SJSA1 (cell line): Measurements from ENCODE around the gene USP14. TPM values are rescaled to one million over a fixed set of nuclear protein-coding genes. Genes with fewer than 3 reads are reported as not detected.
"Not testable (repeated sequence)": the region's sequence is repeated elsewhere in the genome, so short reads cannot be mapped to it uniquely, and the experiment has no call there.

Experiments used
- DNase-seq, 2 experiments: peaks; one replicate each; pipeline ENCODE4 v3.0.0-alpha.2; 2015 to 2020; ENCODE audit warnings: low spot score in 2 of 2, low read depth in 1 of 2
- H3K27ac ChIP-seq: fragments of 250-450 bp; sonication (Bioruptor Pico); 2 replicates; pipeline ENCODE4 v1.5.1; 2020; ENCODE audit warnings: mild to moderate bottlenecking, moderate library complexity
- H3K27me3 ChIP-seq: fragments of 250-450 bp; sonication (Bioruptor Pico); replicated peaks from 2 replicates; pipeline ENCODE4 v1.5.1; 2020; ENCODE audit warnings: mild to moderate bottlenecking, moderate library complexity
- H3K36me3 ChIP-seq: fragments of 250-450 bp; sonication (Bioruptor Pico); 2 replicates; pipeline ENCODE4 v1.5.1; 2020; ENCODE audit warnings: mild to moderate bottlenecking
- H3K4me1 ChIP-seq: fragments of 250-450 bp; sonication (Bioruptor Pico); replicated peaks from 2 replicates; pipeline ENCODE4 v1.6.1; 2021; ENCODE audit warnings: mild to moderate bottlenecking
- H3K4me3 ChIP-seq: fragments of 250-450 bp; sonication (Bioruptor Pico); 2 replicates; pipeline ENCODE4 v1.5.1; 2020; ENCODE audit warnings: mild to moderate bottlenecking
- H3K9me3 ChIP-seq: fragments of 250-450 bp; sonication (Bioruptor Pico); replicated peaks from 2 replicates; pipeline ENCODE4 v1.5.1; 2020; ENCODE audit warnings: mild to moderate bottlenecking
- total RNA-seq: library from RNA; depleted of rRNA; stranded (reverse); fragments of >200 nt; shearing (Covaris generic); gene quantifications from 2 replicates; pipeline ENCODE4 v1.2.3, GENCODE V29; 2014; rRNA removed

The USP14 gene
- total RNA-seq: 27.3 and 38.9 TPM in 2 replicates

DNA sequence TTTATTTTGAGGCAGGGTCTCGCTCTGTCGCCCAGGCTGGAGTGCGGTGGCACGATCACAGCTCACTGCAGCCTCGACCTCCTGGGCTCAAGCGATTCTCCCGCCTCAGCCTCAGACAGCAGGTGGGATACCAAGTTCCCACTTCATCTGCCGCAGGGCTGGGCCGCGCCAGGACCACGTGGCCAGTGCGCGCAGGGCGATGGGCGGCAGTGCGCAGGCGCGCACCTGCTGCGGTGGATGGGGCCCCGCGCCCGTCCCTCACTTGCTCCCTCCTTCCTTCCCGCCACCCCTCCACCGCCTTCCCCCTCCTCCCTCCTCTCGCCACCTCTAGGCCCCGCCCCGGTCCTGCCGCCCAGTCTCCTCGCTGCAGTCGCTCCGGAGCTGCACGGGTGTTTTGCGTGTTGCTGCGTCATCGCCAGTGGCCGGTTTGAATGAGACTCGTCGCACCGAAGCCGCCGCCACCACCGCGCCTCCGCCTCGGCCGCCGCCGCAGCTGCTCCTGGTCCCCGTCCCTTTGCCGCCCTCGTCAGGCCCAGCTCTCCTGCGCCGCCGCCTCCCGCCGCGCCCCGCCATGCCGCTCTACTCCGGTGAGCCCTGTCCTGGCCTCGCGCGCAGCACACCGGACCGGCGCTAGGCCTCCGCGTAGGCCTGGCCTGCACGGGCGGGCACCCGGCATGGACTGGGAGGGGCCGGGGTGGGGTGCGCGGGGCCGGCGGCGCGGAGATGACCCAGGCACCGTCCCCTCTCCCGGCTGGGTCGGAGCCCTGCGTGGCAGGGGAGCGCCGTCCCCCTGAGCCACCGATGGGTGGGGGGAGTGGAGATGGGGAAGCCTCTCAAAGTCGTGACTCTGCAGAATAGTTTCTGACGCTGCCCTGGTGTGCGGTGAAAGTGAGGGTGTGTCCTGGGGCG lies at the start of gene USP14:
Gene USP14 (plus strand): TSS at position 430 of the 909 bp plus-strand sequence. CDS start 142 bp downstream, at position 572.
- DNase-seq: peak; percentile 84 to 99
- H3K4me3 ChIP-seq: peak within 1 kb of the TSS; percentile 98
- peak within 1 kb of the TSS; percentile 88 for H3K27ac ChIP-seq
- peaks cover 20% of the 10 kb centered on the region for H3K36me3 ChIP-seq
- H3K9me3 ChIP-seq: no peaks in the 10 kb centered on the region
- H3K4me1 ChIP-seq: peaks cover 10% of the 10 kb centered on the region
- H3K27me3 ChIP-seq: no peaks in the 10 kb centered on the region

DNA sequence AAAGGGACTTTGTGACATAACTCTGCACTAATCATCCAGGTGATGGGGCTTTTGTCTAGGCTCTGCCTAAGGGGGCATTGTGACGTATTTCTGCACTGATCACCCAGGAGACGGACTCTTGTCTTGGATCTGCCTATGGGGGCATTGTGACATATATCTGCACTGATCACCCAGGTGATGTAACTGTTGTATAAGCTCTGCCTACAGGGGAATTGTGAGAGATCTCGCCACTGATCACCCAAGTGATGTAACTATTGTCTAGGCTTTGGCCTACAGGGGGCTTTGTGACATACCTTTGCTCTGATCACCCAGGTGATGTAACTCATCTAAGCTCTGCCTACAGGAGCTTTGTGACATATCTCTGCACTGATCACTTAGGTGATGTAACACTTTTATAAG lies 49.7 kb upstream of the USP14 start:
- H3K9me3 ChIP-seq, H3K27me3 ChIP-seq, H3K36me3 ChIP-seq, H3K27ac ChIP-seq, DNase-seq, H3K4me1 ChIP-seq, H3K4me3 ChIP-seq: not testable (repeated sequence)

GRCh38 chr18:109130-109921 lies 49.0 kb upstream of the USP14 start:
- H3K27ac ChIP-seq: not testable (repeated sequence)

GRCh38 chr18:109922-110261 lies 48.5 kb upstream of the USP14 start:
- H3K27ac ChIP-seq, H3K4me3 ChIP-seq, H3K9me3 ChIP-seq, H3K4me1 ChIP-seq, H3K36me3 ChIP-seq, H3K27me3 ChIP-seq, DNase-seq: not testable (repeated sequence)

More at GRCh38 chr18:109130-109921, 49.0 kb upstream of the USP14 start:
- not testable (repeated sequence) for H3K36me3 ChIP-seq, H3K4me1 ChIP-seq, H3K4me3 ChIP-seq, H3K9me3 ChIP-seq, H3K27me3 ChIP-seq
- peak in 1 of 2 experiments; percentile 72 for DNase-seq

GRCh38 chr18:110351-111201 lies 47.8 kb upstream of the USP14 start:
- H3K27me3 ChIP-seq, H3K9me3 ChIP-seq, H3K27ac ChIP-seq, H3K4me1 ChIP-seq, H3K4me3 ChIP-seq, H3K36me3 ChIP-seq: not testable (repeated sequence)
- DNase-seq: peak in 1 of 2 experiments; percentile 56

DNA sequence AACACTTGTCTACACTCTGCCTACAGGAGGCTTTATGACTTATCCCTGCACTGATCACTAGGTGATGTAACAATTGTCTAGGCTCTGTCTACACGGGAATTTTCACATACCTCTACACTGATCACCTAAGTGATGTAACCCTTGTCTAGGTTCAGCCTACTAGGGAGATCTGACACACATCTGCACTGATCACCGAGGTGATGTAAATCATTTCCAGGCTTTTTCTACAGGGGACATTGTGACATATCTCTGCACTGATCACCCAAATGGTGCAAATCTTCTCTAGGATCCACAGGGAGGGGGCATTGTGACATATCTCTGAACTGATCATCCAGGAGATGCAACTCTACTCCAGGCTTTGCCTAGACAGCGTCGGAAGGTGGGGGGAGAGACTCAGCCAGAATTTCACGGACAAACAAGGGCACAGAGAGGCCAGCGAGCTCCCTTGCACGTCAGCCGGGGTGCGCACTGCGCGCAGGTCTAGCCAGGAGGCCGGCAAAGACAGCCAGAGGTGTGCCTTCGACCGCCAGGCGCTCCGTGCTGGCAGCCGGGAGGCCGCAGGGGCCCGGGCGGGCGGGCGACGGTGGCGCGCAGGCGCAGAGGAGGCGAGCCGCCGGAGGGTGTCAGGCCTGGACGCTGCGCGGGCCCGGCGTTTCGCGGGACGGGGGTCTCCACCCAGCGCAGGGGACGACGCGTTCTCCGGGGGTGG lies 46.9 kb upstream of the USP14 start:
- Histone ChIP-seq H3K27me3 (no peaks in the 10 kb centered on the region), H3K27ac (no peak overlapping the region), H3K36me3 (no peaks in the 10 kb centered on the region), H3K9me3 (no peaks in the 10 kb centered on the region), H3K4me1 (no peaks in the 10 kb centered on the region), H3K4me3 (no peak overlapping the region)
- DNase-seq: peak; percentile 35 to 61

- H3K4me3 ChIP-seq, H3K36me3 ChIP-seq, H3K27ac ChIP-seq, H3K9me3 ChIP-seq, H3K4me1 ChIP-seq, H3K27me3 ChIP-seq: not testable (repeated sequence)
- DNase-seq: peak in 1 of 2 experiments; percentile 76
Measured at GRCh38 chr18:112015-112733, 46.2 kb upstream of the USP14 start.

DNA sequence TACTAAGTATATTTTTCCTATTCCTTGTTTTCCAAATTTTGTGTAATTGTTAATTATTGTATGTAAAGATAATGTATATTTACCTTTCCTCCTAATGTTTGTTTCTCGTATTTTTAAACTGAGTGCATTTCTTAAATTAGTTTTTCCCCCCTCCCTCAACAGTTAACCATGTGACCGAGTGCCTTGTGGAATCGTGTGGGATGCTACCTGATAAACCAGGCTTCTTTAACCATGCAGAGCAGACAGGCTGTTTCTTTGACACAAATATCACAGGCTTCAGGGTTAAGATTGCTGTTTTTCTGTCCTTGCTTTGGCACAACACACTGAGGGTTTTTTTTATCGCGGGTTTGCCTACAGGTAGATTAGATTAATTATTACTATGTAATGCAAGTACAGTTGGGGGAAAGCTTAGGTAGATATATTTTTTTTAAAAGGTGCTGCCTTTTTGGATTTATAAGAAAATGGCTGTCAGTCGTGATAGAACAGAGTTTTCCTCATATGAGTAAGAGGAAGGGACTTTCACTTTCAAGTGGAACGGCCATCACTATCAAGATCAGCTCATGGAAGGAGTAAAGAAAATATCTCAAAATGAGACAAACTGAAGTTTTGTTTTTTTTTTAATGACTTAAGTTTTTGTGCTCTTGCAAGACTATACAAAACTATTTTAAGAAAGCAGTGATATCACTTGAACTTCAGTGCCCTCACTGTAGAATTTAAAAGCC lies 37.7 kb upstream of the USP14 start:
- H3K36me3 ChIP-seq, DNase-seq, H3K4me1 ChIP-seq, H3K27me3 ChIP-seq, H3K9me3 ChIP-seq, H3K27ac ChIP-seq, H3K4me3 ChIP-seq: not testable (repeated sequence)

DNA sequence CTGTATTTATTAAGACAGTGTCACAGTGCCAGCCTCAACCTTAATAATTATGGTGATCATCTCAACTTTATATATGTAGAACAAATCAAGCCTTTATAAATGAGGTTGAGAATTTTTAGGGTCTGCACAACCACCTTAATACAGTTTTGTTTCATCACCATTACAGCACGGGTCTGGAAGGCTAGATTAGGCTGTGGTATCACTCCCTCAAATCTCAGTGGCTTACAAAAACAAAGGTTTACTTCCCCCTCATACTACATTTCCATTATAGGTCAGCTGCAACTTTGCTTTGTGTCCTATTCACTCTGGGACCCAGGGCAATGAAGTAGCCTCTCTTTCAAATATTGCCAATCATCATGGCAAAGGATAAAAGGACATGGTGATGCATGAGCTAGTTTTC lies 23.3 kb upstream of the USP14 start:
- DNase-seq: no peak
- no peaks in the 10 kb centered on the region for H3K9me3 ChIP-seq
- H3K4me1 ChIP-seq: no peaks in the 10 kb centered on the region
- no peak overlapping the region for H3K27ac ChIP-seq
- no peaks in the 10 kb centered on the region for H3K27me3 ChIP-seq
- no peak overlapping the region for H3K4me3 ChIP-seq
- no peaks in the 10 kb centered on the region for H3K36me3 ChIP-seq

- no peak for DNase-seq
- Histone ChIP-seq H3K36me3 (no peaks in the 10 kb centered on the region), H3K4me1 (no peaks in the 10 kb centered on the region), H3K27ac (no peak overlapping the region), H3K27me3 (no peaks in the 10 kb centered on the region), H3K9me3 (no peaks in the 10 kb centered on the region), H3K4me3 (no peak overlapping the region)
Measured at GRCh38 chr18:136433-136832, 21.9 kb upstream of the USP14 start.

GRCh38 chr18:137327-137726 lies 21.0 kb upstream of the USP14 start:
- H3K27ac ChIP-seq: no peak overlapping the region
- no peaks in the 10 kb centered on the region for H3K36me3 ChIP-seq
- H3K4me3 ChIP-seq: no peak overlapping the region
- no peaks in the 10 kb centered on the region for H3K27me3 ChIP-seq
- no peak for DNase-seq
- H3K4me1 ChIP-seq: no peaks in the 10 kb centered on the region
- no peaks in the 10 kb centered on the region for H3K9me3 ChIP-seq

GRCh38 chr18:140670-141266 lies 17.6 kb upstream of the USP14 start:
- H3K27ac ChIP-seq: no peak overlapping the region
- H3K36me3 ChIP-seq: no peaks in the 10 kb centered on the region
- no peak for DNase-seq
- H3K4me1 ChIP-seq: no peaks in the 10 kb centered on the region
- H3K27me3 ChIP-seq: peaks cover 5% of the 10 kb centered on the region; the same call in 1 of the 2 replicates
- no peak overlapping the region for H3K4me3 ChIP-seq
- H3K9me3 ChIP-seq: no peaks in the 10 kb centered on the region
